GM21737 (cell line): Measurements from ENCODE around the gene SHANK3.

Experiments used
- ATAC-seq: cut with Tn5 transposase; IDR thresholded peaks from one replicate; pipeline ENCODE4 v1.9.1; 2021; ENCODE audit warnings: mild to moderate bottlenecking, moderate library complexity; ENCODE audit not compliant: unreplicated experiment

Gene SHANK3

DNA sequence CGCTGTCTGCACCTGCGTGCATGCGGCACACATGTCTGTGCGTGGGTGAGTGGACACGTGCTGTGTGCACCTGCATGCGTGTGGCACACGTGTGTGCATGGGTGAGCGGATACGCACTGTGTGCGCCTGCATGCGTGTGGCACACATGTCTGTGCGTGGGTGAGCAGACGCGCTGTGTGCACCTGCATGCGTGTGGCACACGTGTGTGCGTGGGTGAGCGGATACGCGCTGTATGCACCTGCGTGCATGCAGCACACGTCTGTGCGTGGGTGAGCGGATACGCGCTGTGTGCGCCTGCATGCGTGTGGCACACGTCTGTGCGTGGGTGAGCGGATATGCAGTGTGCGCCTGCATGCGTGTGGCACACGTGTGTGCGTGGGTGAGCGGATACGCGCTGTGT is 38.3 kb downstream of the SHANK3 start:
- ATAC-seq: no peak

DNA sequence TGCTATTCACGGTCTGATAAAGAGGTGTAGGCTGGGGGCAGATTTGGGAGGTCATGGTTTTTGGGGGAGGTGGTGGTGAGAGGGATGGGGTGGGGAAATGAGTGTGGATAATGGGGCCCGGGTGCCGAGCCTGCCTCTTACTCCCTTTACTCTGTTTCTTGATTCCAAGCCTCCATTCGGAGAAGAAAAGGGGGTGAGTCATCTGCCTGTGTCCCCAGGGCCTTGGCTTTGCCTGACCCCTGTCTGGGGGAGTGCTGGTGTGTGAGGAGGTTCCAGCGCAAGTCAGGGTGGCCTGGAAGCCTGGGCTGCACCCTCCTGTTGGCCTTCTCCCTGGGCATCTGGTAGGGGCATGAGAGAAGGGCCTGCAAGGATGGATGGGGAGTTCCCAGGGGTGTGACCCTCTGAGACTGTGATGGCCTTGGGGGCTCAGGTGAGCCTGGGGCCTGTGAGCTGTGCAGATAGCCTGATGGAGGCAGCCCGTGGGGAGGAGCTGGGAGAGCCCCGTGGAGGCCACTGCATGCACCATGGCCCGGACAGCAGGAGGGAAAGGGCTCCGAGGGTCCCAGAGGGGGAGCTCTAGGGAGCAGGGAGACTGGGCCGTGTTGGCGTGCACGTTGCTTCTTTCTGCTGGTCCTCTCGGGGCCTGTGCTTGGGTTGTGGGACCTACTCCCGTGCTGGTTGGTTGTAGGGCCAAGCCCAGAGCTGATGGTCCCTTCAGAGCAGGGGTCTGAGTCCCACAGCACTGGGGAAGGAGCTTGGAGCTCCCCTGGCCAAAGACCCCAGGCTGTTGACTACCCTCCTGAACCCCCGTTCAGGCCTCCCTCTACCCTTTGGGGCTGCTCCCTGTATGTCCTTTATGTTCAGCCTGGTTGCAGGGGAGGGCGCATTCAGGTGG is 39.1 kb downstream of the SHANK3 start:
- no peak for ATAC-seq

GRCh38 chr22:50712341-50713007 is 39.9 kb downstream of the SHANK3 start:
- no peak for ATAC-seq

DNA sequence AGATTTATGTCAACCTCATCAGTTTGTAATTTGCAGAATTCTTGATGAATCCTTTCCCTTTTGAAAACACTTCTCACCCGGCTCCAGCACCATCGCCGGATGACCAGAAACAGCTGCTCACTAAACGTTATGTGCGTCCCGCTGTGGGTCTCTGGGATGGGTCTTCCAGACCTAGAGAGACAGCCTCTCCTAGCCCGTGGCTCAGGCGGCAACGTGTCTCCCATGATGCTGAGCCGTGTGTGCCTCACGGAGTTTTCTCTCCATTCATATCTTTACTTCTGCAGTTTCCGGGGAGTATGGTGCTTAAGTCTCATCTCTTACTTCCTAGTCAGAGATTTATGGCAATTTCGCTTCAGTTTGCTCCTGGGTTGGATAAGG is 40.4 kb downstream of the SHANK3 start:
- ATAC-seq: no peak

GRCh38 chr22:50713571-50714056 is 41.0 kb downstream of the SHANK3 start:
- no peak for ATAC-seq

- no peak for ATAC-seq
Measured at GRCh38 chr22:50714150-50714549, 41.5 kb downstream of the SHANK3 start.

DNA sequence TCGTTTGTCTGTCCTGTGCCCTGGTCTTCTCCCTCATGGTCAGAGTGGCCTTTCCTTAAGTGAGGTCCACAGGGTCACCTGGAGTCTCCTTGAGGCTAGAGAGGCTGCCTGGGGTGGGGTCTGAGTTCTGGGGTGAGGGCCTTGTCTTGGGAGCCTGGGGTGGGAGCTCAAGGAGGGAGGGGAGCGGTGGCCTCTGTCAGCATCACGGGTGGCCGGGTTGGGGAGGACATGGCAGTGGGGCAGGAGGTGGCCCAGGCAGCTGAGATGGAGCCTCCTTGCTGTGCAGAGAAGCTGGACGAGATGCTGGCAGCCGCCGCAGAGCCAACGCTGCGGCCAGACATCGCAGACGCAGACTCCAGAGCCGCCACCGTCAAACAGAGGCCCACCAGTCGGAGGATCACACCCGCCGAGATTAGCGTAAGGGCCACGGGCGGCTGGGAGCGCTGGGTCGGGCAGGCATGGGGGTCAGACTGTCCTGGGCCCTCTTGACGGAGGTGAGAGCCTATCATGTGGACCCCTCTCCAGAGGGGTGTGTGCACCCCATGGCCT is 42.1 kb downstream of the SHANK3 start:
- no peak for ATAC-seq

- no peak for ATAC-seq
Measured at GRCh38 chr22:50715250-50715649, 42.6 kb downstream of the SHANK3 start.

DNA sequence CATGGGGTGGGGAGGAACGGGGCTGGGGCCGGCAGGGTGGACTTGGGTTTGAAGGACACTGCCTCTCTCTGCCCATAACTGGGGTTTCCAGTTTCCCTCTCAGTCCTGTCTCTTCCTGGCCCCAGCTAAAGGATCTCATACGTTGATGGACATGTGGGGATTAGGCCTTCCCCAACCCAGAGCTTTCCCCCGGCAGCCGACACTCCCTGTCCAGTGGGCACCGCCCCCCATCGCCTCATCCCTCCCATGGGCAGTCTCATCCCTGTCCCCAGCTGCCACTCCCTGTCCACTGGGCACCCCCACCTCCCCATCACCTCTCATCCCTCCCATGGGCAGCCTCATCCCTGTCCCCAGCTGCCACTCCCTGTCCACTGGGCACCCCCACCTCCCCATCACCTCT is 43.2 kb downstream of the SHANK3 start:
- ATAC-seq: no peak

GRCh38 chr22:50716290-50717024 is 43.8 kb downstream of the SHANK3 start:
- no peak for ATAC-seq

DNA sequence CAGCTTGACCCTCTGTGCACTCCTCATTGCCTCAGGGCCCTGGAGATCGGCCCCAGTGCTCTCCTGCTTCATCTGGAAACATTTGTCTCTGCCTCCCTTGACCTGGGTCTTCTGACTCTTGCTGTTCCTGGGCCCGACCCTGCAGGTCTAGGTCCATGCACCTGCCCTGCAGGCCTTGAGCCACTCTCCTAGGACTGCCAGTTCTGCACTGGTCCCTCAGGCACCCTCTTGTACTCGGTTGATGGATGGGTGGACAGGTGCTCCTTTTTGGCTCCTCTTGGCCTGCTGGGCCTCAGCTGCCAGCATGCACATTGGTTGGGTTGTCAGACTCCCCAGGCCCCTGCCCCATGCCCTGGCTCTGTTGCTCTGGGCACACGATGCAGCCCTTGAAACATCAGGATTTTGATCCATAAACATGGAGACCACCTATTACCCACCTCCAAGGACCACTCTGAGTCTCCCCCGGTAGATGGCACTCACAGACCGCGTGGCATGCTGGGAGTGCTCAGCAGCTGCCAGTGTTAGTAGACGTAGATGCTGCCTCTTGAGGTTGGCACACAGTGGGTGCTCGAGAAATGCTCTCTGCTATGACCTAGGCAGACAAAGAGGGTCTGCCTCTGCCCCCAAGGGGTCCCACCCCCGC is 45.2 kb downstream of the SHANK3 start:
- no peak for ATAC-seq

DNA sequence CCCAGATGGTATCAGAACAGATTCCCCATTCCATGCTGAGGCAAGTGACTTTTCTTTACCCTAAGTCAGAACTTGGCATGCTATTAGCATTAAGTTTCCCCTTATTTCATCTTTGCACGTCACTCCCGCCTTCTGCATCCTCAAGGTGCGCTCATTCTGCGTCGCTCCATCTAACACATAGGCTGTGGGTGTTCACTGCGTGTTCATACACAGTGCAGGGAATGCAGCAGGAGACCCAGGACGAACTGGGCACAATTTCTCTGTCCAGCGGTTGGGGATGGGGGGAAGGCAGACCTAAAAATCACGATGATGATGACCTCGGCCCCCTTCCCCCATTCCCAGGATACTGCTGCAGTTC is 45.7 kb downstream of the SHANK3 start:
- ATAC-seq: no peak

DNA sequence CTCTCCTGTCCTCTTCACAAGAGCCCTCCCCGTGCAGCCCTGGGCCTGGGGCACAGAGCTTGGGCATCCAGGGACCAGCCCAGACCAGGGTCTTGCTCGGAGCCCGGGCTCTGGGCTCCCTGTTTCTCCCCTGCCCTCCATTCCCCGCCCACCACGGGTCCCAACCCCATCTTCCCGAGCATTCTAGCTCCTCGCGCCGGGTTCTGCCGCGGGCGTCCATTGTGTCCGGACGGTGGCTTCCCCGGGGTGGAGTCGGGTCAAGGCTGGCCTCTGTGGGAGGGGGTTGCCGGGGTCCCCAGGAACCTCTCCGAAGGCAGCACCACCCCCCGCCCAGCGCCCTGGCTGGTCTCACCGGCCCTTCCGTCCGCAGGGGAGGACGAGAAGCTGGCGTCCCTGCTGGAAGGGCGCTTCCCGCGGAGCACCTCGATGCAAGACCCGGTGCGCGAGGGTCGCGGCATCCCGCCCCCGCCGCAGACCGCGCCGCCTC is 47.2 kb downstream of the SHANK3 start:
- no peak for ATAC-seq

DNA sequence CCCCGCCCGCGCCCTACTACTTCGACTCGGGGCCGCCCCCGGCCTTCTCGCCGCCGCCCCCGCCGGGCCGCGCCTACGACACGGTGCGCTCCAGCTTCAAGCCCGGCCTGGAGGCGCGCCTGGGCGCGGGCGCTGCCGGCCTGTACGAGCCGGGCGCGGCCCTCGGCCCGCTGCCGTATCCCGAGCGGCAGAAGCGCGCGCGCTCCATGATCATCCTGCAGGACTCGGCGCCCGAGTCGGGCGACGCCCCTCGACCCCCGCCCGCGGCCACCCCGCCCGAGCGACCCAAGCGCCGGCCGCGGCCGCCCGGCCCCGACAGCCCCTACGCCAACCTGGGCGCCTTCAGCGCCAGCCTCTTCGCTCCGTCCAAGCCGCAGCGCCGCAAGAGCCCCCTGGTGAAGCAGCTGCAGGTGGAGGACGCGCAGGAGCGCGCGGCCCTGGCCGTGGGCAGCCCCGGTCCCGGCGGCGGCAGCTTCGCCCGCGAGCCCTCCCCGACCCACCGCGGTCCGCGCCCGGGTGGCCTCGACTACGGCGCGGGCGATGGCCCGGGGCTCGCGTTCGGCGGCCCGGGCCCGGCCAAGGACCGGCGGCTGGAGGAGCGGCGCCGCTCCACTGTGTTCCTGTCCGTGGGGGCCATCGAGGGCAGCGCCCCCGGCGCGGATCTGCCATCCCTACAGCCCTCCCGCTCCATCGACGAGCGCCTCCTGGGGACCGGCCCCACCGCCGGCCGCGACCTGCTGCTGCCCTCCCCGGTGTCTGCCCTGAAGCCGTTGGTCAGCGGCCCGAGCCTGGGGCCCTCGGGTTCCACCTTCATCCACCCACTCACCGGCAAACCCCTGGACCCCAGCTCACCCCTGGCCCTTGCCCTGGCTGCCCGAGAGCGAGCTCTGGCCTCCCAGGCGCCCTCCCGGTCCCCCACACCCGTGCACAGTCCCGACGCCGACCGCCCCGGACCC is 48.0 kb downstream of the SHANK3 start:
- ATAC-seq: no peak

DNA sequence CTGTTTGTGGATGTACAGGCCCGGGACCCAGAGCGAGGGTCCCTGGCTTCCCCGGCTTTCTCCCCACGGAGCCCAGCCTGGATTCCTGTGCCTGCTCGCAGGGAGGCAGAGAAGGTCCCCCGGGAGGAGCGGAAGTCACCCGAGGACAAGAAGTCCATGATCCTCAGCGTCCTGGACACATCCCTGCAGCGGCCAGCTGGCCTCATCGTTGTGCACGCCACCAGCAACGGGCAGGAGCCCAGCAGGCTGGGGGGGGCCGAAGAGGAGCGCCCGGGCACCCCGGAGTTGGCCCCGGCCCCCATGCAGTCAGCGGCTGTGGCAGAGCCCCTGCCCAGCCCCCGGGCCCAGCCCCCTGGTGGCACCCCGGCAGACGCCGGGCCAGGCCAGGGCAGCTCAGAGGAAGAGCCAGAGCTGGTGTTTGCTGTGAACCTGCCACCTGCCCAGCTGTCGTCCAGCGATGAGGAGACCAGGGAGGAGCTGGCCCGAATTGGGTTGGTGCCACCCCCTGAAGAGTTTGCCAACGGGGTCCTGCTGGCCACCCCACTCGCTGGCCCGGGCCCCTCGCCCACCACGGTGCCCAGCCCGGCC is 48.7 kb downstream of the SHANK3 start:
- ATAC-seq: no peak

DNA sequence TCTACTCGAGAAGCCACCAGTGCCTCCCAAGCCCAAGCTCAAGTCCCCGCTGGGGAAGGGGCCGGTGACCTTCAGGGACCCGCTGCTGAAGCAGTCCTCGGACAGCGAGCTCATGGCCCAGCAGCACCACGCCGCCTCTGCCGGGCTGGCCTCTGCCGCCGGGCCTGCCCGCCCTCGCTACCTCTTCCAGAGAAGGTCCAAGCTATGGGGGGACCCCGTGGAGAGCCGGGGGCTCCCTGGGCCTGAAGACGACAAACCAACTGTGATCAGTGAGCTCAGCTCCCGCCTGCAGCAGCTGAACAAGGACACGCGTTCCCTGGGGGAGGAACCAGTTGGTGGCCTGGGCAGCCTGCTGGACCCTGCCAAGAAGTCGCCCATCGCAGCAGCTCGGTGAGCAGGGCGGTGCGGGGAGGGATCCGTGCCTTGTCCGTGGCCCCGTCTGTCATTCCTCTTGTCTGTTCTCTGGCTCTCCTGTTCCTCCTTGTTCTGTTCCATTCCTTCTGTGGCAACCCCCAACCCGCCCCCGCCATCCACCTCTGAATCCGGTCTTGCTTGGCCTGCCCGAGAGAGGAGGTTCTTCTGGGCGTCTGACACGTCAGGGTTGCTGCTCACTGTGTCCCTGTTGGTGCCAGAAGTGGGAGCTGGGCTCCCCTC is 49.6 kb downstream of the SHANK3 start:
- no peak for ATAC-seq
